SW480 (cell line): ENCODE measurements around the gene ZCCHC2.

Experiments
- DNase-seq: peaks from one replicate; pipeline ENCODE4 v3.0.0-alpha.2; 2016; ENCODE audit warnings: low spot score

ZCCHC2 gene

GRCh38 chr18:62610351-62610700 lies 87.5 kb downstream of the ZCCHC2 start:
- no peak for DNase-seq

- no peak for DNase-seq
Measured at GRCh38 chr18:62610701-62611411, 88.0 kb downstream of the ZCCHC2 start.

- no peak for DNase-seq
Measured at GRCh38 chr18:62611453-62612288, 88.8 kb downstream of the ZCCHC2 start.

- no peak for DNase-seq
Measured at GRCh38 chr18:62612289-62612645, 89.4 kb downstream of the ZCCHC2 start.

GRCh38 chr18:62612776-62613175 lies 90.0 kb downstream of the ZCCHC2 start:
- no peak for DNase-seq

- no peak for DNase-seq
Measured at GRCh38 chr18:62614494-62614893, 91.7 kb downstream of the ZCCHC2 start.

- no peak for DNase-seq
Measured at GRCh38 chr18:62616331-62616805, 93.5 kb downstream of the ZCCHC2 start.

- DNase-seq, result no peak
Measured at GRCh38 chr18:62617793-62618591, 95.2 kb downstream of the ZCCHC2 start.

- no peak for DNase-seq
Measured at GRCh38 chr18:62618735-62619134, 95.9 kb downstream of the ZCCHC2 start.

GRCh38 chr18:62621546-62621945 lies 98.7 kb downstream of the ZCCHC2 start:
- no peak for DNase-seq

- DNase-seq, result no peak
Measured at GRCh38 chr18:62625019-62625418, 102.2 kb downstream of the ZCCHC2 start.
